GM19397 (cell line): ENCODE measurements around the gene ELOVL6.
"Not testable (repeated sequence)": the region's sequence is repeated elsewhere in the genome, so short reads cannot be mapped to it uniquely, and the experiment has no call there.

ENCODE experiments used
- ATAC-seq: cut with Tn5 transposase; IDR thresholded peaks from one replicate; pipeline ENCODE4 v1.9.1; 2021; ENCODE audit warnings: mild to moderate bottlenecking, moderate library complexity; ENCODE audit not compliant: unreplicated experiment

Gene ELOVL6

GRCh38 chr4:110163327-110164069, 34.9 kb downstream of the ELOVL6 start:
- no peak for ATAC-seq

- no peak for ATAC-seq
These were observed 37.8 kb downstream of the ELOVL6 start for GRCh38 chr4:110160618-110161017.

- no peak for ATAC-seq
These were observed 38.9 kb downstream of the ELOVL6 start for GRCh38 chr4:110159541-110159940.

GRCh38 chr4:110157580-110157979, 40.8 kb downstream of the ELOVL6 start:
- ATAC-seq = no peak

- not testable (repeated sequence) for ATAC-seq
These were observed 41.2 kb downstream of the ELOVL6 start for GRCh38 chr4:110157166-110157565.

- no peak for ATAC-seq
These were observed 42.0 kb downstream of the ELOVL6 start for GRCh38 chr4:110156442-110156841.

GRCh38 chr4:110155654-110156053, 42.8 kb downstream of the ELOVL6 start:
- no peak for ATAC-seq

- ATAC-seq = no peak
These were observed 43.8 kb downstream of the ELOVL6 start for GRCh38 chr4:110154582-110154981.

- ATAC-seq = no peak
These were observed 46.0 kb downstream of the ELOVL6 start for GRCh38 chr4:110152386-110152785.

GRCh38 chr4:110149089-110149488, 49.3 kb downstream of the ELOVL6 start:
- no peak for ATAC-seq

- no peak for ATAC-seq
These were observed 56.0 kb downstream of the ELOVL6 start for GRCh38 chr4:110142461-110142860.

GRCh38 chr4:110139815-110140214, 58.6 kb downstream of the ELOVL6 start:
- no peak for ATAC-seq

GRCh38 chr4:110139111-110139510, 59.3 kb downstream of the ELOVL6 start:
- no peak for ATAC-seq

GRCh38 chr4:110138551-110138950, 59.9 kb downstream of the ELOVL6 start:
- ATAC-seq = no peak

- no peak for ATAC-seq
These were observed 60.6 kb downstream of the ELOVL6 start for GRCh38 chr4:110137829-110138228.

- ATAC-seq = no peak
These were observed 62.9 kb downstream of the ELOVL6 start for GRCh38 chr4:110135523-110135922.

GRCh38 chr4:110135076-110135475, 63.3 kb downstream of the ELOVL6 start:
- no peak for ATAC-seq

- no peak for ATAC-seq
These were observed 64.0 kb downstream of the ELOVL6 start for GRCh38 chr4:110134269-110134869.

GRCh38 chr4:110132816-110133719, 65.3 kb downstream of the ELOVL6 start:
- ATAC-seq = no peak

GRCh38 chr4:110131916-110132315, 66.5 kb downstream of the ELOVL6 start:
- no peak for ATAC-seq

- no peak for ATAC-seq
These were observed 67.6 kb downstream of the ELOVL6 start for GRCh38 chr4:110130576-110131358.
